Body of pancreas (tissue), 4 donors: ENCODE data around the gene KIF13A. TPM values are rescaled to one million over a fixed set of nuclear protein-coding genes. Genes with fewer than 3 reads are reported as not detected.

Experiments used
- ATAC-seq: fragments of 150-250 bp; one replicate; pipeline ENCODE4 v1.9.1; 2016
- DNase-seq, 4 donors: peaks; one replicate each; pipeline ENCODE4 v3.0.0-alpha.2; 2019
- H3K27ac ChIP-seq, 4 donors: fragments of 200-600 bp; sonication (generic); 1 replicate in 3 of 4; 2 replicates in 1 of 4; pipeline versions ENCODE4 v1.5.1 to v1.6.1; 2016 to 2019; ENCODE audit warnings: mild to moderate bottlenecking in 1 of 4, mixed read lengths in 1 of 4, moderate library complexity in 1 of 4
- H3K27me3 ChIP-seq, 2 donors: fragments of 200-600 bp; sonication (generic); one replicate each; pipeline ENCODE4 v1.6.0; 2016; ENCODE audit warnings: mild to moderate bottlenecking in 1 of 2
- H3K36me3 ChIP-seq, 2 donors: fragments of 200-600 bp; sonication (generic); replicated peaks in 1 of 2; 2 replicates each; pipeline ENCODE4 v1.5.1; 2016; ENCODE audit warnings: low read depth in 2 of 2; ENCODE audit not compliant: insufficient read depth in 1 of 2
- H3K4me1 ChIP-seq: fragments of 200-600 bp; sonication (generic); one replicate; pipeline ENCODE4 v1.6.0; 2016
- H3K4me3 ChIP-seq, 2 donors: fragments of 200-600 bp; sonication (generic); 1 replicate in 1 of 2; 2 replicates in 1 of 2; pipeline ENCODE4 v1.5.1; 2016 to 2019
- H3K9me3 ChIP-seq, 3 donors: fragments of 200-600 bp; sonication (generic); 1 replicate in 2 of 3; 2 replicates in 1 of 3; pipeline ENCODE4 v1.5.1; 2016
- CTCF ChIP-seq, 7 experiments: fragments of 450-650 bp in 4 of 7; fragments of 200-600 bp in 3 of 7; sonication (generic) in 3 of 7; IDR thresholded peaks; one replicate each; pipeline ENCODE4 v1.5.1; 2016 to 2019; ENCODE audit warnings: antibody characterized with exemption in 7 of 7
- POLR2A ChIP-seq, 3 donors: fragments of 450-650 bp; IDR thresholded peaks; one replicate each; pipeline ENCODE4 v1.6.1; 2016; ENCODE audit warnings: antibody characterized with exemption in 3 of 3, mild to moderate bottlenecking in 2 of 3
- WGBS, 2 donors: methylation state at CpG; one replicate each; pipeline ENCODE4 v1.1.5; 2017; 5-methylcytosine and 5-hydroxymethylcytosine counted together
- intact Hi-C: fragments of 100-400 bp; cut with DNase I; formaldehyde crosslinking; loops from one replicate; pipeline ENCODE4 v1.15.1; 2023
- small RNA-seq: library from RNA; depleted of rRNA; stranded (forward); fragments of <200 nt; gene quantifications from one replicate; pipeline ENCODE3, GENCODE V24; 2016
- total RNA-seq, 2 donors: library from RNA; depleted of rRNA; stranded (reverse); fragments of >200 nt; gene quantifications; one replicate each; pipeline ENCODE4 v1.1.0, GENCODE V29; 2016

KIF13A gene
- total RNA-seq, 2 donors from 2014 or later, result 13.2 to 17.1 TPM

- Histone ChIP-seq H3K4me3 (no peak overlapping the region), H3K9me3 (no peaks in the 10 kb centered on the region), H3K27ac (no peak overlapping the region), H3K36me3 (no peaks in the 10 kb centered on the region), H3K4me1 (peaks cover 12% of the 10 kb centered on the region), H3K27me3 (no peaks in the 10 kb centered on the region)
- ATAC-seq (no peak), DNase-seq (no peak)
- TF ChIP-seq POLR2A (IDR thresholded peaks at IDR 0.05), result no peak
- TF ChIP-seq CTCF (IDR thresholded peaks at IDR 0.05), result no peak
- 86 to 87% methylated on average over 2 of the region's 2 CpGs for WGBS, 2 donors
- intact Hi-C loops, result no loop called here
Observed at GRCh38 chr6:17709476-17709875, 278.0 kb downstream of the KIF13A start.

Small RNA genes within 50 kb of the gene (small RNA-seq; reads per million reads assigned to genes)
- gene RF00019 (not detected), gene RNA5SP204 (9.5 reads per million, percentile 91 among the genes with 10 or more reads in this experiment)

Other genes starting within 250 kb of the KIF13A start
- 1 to 10 TPM; 1.3 to 1.8 TPM for gene NHLRC1, start 135.0 kb upstream of the KIF13A start, total RNA-seq
- gene TPMT, start 167.4 kb upstream of the KIF13A start, total RNA-seq, result 1 to 10 TPM; 4.6 to 8.0 TPM
- gene KDM1B, start 167.8 kb upstream of the KIF13A start, total RNA-seq, result 10 to 100 TPM in 1 of 2 donors, 1 to 10 TPM in 1; 4.6 to 12.7 TPM